ENCODE data around the gene FAAP100.
"Not testable (repeated sequence)": the region's sequence is repeated elsewhere in the genome, so short reads cannot be mapped to it uniquely, and the experiment has no call there.

Gene FAAP100

GRCh38 chr17:81552244-81553017, at the start of gene FAAP100:
FAAP100 (minus strand) TSS chr17:81552353; CDS start chr17:81552330, 23 bp downstream.
- peak; percentile 74 for DNase-seq

GRCh38 chr17:81601525-81602120, 49.5 kb upstream of the FAAP100 start:
- DNase-seq: no peak

- no peak for DNase-seq
These were observed 47.8 kb upstream of the FAAP100 start for GRCh38 chr17:81599719-81600486.

- no peak for DNase-seq
These were observed 41.1 kb upstream of the FAAP100 start for GRCh38 chr17:81593105-81593871.

DNA sequence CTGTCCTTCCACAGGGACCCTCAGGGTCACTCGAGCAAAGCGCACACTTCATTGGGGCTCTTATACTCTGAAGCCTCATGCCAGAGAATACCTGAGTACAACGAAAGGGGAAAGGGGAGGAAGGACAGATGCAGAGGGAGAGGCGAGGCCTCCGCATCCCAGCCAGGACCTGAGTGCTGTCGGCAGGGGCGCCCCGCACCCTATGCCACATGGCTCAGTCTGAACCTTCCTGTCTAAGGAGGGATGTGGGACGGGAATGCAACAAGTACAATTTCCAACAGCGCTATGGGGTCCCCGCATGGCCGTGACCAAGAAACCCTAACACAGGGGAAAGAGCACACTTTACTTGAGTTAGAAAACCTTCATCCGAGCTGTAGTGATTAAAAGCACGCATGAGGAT, 39.8 kb upstream of the FAAP100 start:
- DNase-seq: no peak

DNA sequence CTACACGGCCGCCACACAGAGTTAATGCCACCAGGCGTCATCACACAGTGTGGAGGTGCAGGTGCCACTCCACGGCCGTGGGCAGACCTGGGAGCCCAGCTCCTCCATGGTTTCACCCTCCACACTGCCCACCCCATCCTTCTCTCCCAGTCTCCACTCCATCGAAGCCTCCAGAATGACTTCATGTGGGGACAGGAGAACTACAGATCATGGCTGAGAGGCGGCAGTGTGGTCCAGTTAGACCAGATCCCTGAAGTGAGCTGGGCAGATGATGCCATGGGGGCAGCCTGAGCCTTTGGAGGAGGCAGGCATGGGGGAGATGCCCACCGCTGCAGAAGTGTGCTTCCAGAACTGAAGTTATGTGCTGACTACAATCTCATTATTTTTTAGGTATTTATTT, 38.0 kb upstream of the FAAP100 start:
- no peak for DNase-seq

DNA sequence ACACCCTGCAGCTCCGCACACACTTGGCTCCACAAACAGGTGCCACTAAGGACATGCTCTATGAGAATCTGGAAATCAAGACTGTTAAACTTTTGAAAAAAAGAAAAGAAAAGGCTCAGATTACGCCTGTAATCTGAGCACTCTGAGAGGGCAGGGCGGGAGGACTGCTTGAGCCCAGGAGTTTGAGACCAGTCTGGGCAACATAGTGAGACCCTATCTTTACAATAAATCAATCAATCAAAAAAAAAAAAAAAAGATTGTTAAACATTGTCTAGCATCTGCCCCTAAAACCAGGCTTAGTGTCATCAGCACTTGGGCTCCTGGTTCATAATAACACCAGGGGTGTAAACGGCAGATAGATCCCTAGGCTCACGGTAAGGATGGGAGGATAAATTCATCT, 37.5 kb upstream of the FAAP100 start:
- no peak for DNase-seq

DNA sequence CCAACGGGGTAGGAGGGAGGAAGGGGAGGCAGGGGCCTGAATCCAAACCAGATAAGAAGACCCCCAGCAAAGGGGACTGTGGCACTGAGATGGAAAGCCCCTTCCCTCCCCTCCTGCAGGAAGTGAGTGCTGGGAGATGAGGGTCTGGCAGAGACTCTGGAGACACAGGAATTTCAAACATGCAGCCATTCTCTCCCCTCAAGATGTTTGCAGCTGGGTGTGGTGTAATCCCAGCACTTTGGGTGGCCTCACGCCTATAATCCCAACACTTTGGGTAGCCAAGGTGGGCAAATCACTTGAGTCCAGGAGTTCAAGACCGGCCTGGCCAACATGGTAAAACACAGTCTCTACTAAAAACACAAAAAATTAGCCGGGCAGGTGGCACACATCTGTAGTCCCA, 33.9 kb upstream of the FAAP100 start:
- no peak for DNase-seq

GRCh38 chr17:81584771-81585170, 32.6 kb upstream of the FAAP100 start:
- DNase-seq: not testable (repeated sequence)

DNA sequence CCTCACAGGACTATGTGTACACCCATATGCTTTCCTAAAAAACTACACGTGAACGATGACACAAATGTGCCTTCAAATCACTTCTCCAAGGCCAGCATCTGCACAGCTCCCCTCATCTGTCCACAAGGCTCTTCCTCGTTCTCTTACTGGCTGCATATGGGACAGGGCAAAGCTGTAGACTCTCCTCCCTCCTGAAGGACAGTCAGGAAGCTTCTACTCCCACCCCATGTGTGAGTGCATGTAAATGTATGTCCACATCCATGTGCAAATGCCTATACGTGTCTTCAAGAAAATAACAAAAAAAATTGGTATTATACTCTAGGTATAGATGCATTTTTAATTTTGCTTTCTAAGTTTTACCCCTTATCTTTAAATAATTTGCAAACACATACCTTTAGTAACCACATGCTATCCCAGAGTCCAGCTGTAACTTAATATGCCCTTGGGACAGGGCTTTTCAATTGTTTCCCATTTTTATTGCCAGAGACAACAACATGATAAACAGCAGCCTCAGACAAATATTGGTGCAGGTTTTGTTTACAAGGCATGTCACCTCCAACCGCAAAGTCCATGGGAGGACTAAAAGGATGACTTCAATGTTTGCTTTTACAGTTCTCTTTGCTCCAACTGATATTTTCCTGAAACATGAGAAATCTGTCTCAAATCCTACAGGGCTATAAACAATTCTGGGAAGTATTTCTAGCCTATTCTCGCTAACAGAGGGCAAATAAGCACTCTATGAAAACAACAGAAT, 31.6 kb upstream of the FAAP100 start:
- DNase-seq: no peak

- DNase-seq: no peak
These were observed 30.6 kb upstream of the FAAP100 start for GRCh38 chr17:81582749-81583148.

DNA sequence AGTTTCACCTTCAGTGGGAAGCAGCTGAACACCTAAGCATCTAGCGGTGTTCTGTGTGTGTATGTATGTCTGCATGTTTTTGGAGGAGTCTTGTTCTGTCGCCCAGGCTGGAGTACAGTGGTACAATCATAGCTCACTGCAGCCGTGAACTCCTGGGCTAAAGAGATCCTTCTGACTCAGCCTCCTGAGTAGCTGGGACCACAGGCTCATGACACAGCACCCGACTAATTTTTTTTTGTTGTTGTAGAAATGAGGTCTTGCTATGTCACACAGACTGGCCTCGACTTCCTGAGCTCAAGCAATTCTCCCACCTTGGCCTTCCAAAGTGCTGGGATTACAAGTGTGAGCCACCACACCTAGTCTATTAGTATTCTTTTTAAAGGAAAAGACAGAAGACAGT, 30.2 kb upstream of the FAAP100 start:
- DNase-seq: no peak

DNA sequence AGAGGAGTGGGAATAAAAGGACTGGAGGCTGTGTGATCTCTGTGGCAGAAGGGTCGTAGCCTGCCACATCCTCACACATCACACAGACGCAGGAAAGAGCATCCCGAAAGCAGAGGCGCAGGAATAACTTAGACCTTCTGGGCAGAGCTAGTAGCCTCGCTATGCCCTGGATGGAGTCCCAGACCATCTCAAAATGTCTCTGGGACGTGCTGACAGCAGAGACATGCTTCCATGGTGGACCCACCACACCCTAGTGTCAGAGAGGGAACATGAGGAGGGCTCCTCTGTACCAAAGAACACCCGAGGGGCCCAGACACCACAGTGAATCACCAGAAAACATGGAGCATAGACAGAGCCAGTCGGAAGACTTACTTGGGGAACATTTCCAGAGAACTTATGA, 29.6 kb upstream of the FAAP100 start:
- no peak for DNase-seq

DNA sequence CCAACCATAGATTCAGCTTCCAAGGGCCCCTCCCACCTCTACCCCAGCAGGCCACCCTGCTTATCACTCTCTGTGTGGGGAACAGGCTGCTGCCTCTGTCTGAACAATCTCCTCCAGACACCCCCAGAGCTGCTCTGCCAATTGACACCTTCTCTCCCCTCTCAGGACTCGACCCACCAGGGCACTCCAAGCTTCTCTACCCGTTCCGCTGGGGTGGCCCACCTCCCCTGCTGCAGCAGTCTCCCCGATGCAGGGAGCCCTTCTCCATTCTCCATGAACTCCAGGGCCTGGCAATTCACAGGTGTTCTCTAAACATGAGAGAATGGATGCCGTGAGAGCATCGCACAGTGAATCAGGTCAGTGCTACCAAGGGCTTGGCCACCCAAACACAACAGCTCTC, 28.3 kb upstream of the FAAP100 start:
- no peak for DNase-seq

GRCh38 chr17:81579821-81580321, 27.7 kb upstream of the FAAP100 start:
- DNase-seq: peak; percentile 32

DNA sequence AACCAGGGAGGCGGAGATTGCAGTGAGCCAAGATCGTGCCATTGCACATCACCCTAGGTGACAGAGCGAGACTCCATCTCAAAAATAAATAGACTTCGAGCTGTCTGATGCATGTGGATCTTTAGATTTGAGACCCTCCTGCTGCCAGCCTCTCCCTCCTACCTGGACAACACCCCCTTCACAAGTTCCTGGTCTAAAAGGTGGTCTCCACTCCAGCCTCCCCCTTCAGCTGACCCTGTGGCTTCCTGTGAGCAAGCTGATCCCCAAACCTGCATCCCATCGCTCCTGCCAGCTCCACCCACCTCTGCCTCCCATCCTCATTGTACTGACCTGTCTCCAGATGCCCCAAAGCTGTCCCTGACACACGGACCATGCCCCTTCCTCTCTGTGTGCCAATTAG, 27.1 kb upstream of the FAAP100 start:
- DNase-seq: no peak

GRCh38 chr17:81578561-81579225, 26.5 kb upstream of the FAAP100 start:
- DNase-seq: no peak

GRCh38 chr17:81578038-81578441, 25.9 kb upstream of the FAAP100 start:
- no peak for DNase-seq

GRCh38 chr17:81577278-81578000, 25.3 kb upstream of the FAAP100 start:
- no peak for DNase-seq

DNA sequence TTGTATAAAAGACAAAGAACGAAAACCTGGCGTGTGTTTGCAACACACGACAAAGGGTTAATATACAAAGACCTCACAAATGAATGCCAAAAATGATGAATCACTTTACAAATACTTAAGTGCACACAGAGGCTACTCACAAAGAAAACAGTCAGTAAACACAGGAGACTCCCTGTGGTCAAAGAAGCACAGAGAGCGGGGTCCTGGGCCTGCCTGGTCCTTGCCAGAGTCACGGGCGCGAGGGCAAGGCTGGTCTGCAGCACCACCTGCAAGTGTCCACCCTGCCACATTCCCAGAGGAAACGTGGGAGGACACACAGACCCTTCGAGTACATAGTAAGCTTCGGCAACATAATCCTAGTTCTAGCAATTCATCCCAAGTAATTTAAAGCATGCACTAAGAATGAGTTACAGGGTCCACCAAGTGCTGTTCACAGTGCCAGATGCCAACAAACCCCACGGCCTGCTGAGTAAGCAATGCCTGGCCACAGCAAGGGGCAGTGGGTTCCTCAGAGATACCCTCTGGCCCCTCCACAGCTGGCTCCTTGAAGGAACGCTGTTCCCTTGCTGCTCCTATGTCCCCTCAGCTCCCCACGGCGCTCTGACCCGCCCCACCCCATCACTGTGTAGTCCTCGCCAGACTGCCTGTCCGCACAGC, 24.6 kb upstream of the FAAP100 start:
- DNase-seq: peak; percentile 46

Measured in T1000 (cell line).